COLO668 (cell line): Measurements from ENCODE around the gene MYOM1.
A peak's percentile ranks its signal among the peaks of the same experiment; 100 is the strongest.

Source experiments
- DNase-seq: peaks from one replicate; lab custom pipeline; 2025; ENCODE audit not compliant: unreplicated experiment; lab: John Stamatoyannopoulos, UW

Gene MYOM1

GRCh38 chr18:3120356-3120755 lies 99.4 kb downstream of the MYOM1 start:
- no peak for DNase-seq

- no peak for DNase-seq
Measured at GRCh38 chr18:3119401-3120341, 100.1 kb downstream of the MYOM1 start.

- no peak for DNase-seq
Measured at GRCh38 chr18:3118195-3119010, 101.4 kb downstream of the MYOM1 start.

GRCh38 chr18:3117493-3118192 lies 102.1 kb downstream of the MYOM1 start:
- DNase-seq, result no peak

- DNase-seq, result peak; percentile 24
Measured at GRCh38 chr18:3115447-3116030, 104.2 kb downstream of the MYOM1 start.

GRCh38 chr18:3114451-3114850 lies 105.3 kb downstream of the MYOM1 start:
- no peak for DNase-seq

GRCh38 chr18:3114026-3114425 lies 105.7 kb downstream of the MYOM1 start:
- DNase-seq, result peak; percentile 60

GRCh38 chr18:3111523-3112240 lies 108.1 kb downstream of the MYOM1 start:
- DNase-seq, result no peak

- no peak for DNase-seq
Measured at GRCh38 chr18:3110034-3110752, 109.6 kb downstream of the MYOM1 start.

- no peak for DNase-seq
Measured at GRCh38 chr18:3107740-3108151, 112.0 kb downstream of the MYOM1 start.

GRCh38 chr18:3104190-3105054 lies 115.3 kb downstream of the MYOM1 start:
- DNase-seq, result no peak

GRCh38 chr18:3103576-3103975 lies 116.2 kb downstream of the MYOM1 start:
- DNase-seq, result no peak

GRCh38 chr18:3102983-3103382 lies 116.8 kb downstream of the MYOM1 start:
- no peak for DNase-seq

GRCh38 chr18:3100498-3101132 lies 119.2 kb downstream of the MYOM1 start:
- no peak for DNase-seq

GRCh38 chr18:3099327-3099726 lies 120.4 kb downstream of the MYOM1 start:
- DNase-seq, result no peak

- no peak for DNase-seq
Measured at GRCh38 chr18:3097082-3097481, 122.7 kb downstream of the MYOM1 start.

- DNase-seq, result no peak
Measured at GRCh38 chr18:3095921-3096320, 123.8 kb downstream of the MYOM1 start.

GRCh38 chr18:3094338-3094684 lies 125.5 kb downstream of the MYOM1 start:
- no peak for DNase-seq
